ENCODE results near the gene LMBR1L. TPM values are rescaled to one million over a fixed set of nuclear protein-coding genes. Genes with fewer than 3 reads are reported as not detected.
A peak's percentile ranks its signal among the peaks of the same experiment; 100 is the strongest.

Gene LMBR1L
- total and polyA plus RNA-seq, 11 donors: 10.4 to 43.5 (median 26.6) TPM

GRCh38 chr12:49088932-49089330, 21.7 kb downstream of the LMBR1L start:
- peaks cover 10 to 61% (median 45%) of the 10 kb centered on the region in 12 donors for H3K4me1 ChIP-seq
- intact Hi-C loops (cut with DNase I): loop anchor here (1.0 to 5.0 kb wide), 8 partner anchors 31 to 148 kb away; no protein-coding TSS in a partner anchor
- DNase-seq (peak in 1 of 5 donors; percentile 14), ATAC-seq (no peak)
- no peak overlapping the region for H3K27ac ChIP-seq
- TF ChIP-seq, protein P1, sequence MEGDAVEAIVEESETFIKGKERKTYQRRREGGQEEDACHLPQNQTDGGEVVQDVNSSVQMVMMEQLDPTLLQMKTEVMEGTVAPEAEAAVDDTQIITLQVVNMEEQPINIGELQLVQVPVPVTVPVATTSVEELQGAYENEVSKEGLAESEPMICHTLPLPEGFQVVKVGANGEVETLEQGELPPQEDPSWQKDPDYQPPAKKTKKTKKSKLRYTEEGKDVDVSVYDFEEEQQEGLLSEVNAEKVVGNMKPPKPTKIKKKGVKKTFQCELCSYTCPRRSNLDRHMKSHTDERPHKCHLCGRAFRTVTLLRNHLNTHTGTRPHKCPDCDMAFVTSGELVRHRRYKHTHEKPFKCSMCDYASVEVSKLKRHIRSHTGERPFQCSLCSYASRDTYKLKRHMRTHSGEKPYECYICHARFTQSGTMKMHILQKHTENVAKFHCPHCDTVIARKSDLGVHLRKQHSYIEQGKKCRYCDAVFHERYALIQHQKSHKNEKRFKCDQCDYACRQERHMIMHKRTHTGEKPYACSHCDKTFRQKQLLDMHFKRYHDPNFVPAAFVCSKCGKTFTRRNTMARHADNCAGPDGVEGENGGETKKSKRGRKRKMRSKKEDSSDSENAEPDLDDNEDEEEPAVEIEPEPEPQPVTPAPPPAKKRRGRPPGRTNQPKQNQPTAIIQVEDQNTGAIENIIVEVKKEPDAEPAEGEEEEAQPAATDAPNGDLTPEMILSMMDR (IDR thresholded peaks at IDR 0.05): no peak
- no peak for TF ChIP-seq POLR2A (IDR thresholded peaks at IDR 0.05)
- H3K4me3 ChIP-seq: no peak overlapping the region
- no peaks in the 10 kb centered on the region for H3K36me3 ChIP-seq
- 45 to 69% (median 63%) methylated on average over 3 to 6 of the region's 6 CpGs for WGBS, 4 donors
- peaks cover 0 to 55% (median 31%) of the 10 kb centered on the region in 9 donors for H3K27me3 ChIP-seq
- no peaks in the 10 kb centered on the region for H3K9me3 ChIP-seq

GRCh38 chr12:49088150-49088931, 22.3 kb downstream of the LMBR1L start:
- no peak overlapping the region for H3K27ac ChIP-seq
- H3K4me3 ChIP-seq: peak overlapping the region in 6 of 12 donors; percentile 6 to 38 (median 20)
- ATAC-seq: peak; percentile 82 to 93 (median 92)
- DNase-seq: peak; percentile 73 to 83 (median 81)
- peaks cover 0 to 49% (median 29%) of the 10 kb centered on the region in 9 donors for H3K27me3 ChIP-seq
- no peaks in the 10 kb centered on the region for H3K9me3 ChIP-seq
- 0 to 4% (median 2%) methylated on average over 13 to 18 of the region's 18 CpGs for WGBS, 4 donors
- no peaks in the 10 kb centered on the region for H3K36me3 ChIP-seq
- intact Hi-C loops (cut with DNase I): loop anchor here (1.0 to 5.0 kb wide), 8 partner anchors 32 to 149 kb away; no protein-coding TSS in a partner anchor
- H3K4me1 ChIP-seq: peaks cover 10 to 55% (median 41%) of the 10 kb centered on the region in 12 donors
- TF ChIP-seq POLR2A (IDR thresholded peaks at IDR 0.05): no peak
- TF ChIP-seq, protein P1 (IDR thresholded peaks at IDR 0.05): peak; percentile 84 to 94 (median 90)

DNA sequence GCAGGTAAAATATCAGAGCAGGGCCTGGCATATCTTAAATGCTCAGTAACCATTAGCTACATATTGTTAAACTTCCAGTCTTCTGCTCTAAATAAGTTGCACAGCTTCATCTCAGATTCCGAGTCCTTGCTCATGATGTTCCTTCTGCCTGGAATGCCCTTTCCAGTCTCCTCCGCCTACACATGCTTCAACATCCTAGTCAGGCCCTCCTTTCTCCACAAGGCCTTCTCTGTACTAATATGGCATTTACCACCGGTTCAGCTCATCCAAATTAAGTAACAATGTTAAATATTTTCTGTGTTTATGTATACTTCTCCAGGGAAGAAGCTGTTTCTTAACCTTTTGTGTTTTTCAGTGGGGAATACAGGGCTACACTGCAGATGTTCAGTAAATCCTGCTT, 24.5 kb downstream of the LMBR1L start:
- Histone ChIP-seq H3K27ac (no peak overlapping the region), H3K4me3 (no peak overlapping the region), H3K4me1 (peaks cover 4 to 33% (median 25%) of the 10 kb centered on the region in 12 donors), H3K27me3 (peaks cover 0 to 28% (median 17%) of the 10 kb centered on the region in 9 donors), H3K36me3 (no peaks in the 10 kb centered on the region), H3K9me3 (no peaks in the 10 kb centered on the region)
- 78 to 82% (median 80%) methylated on average over 3 of the region's 3 CpGs for WGBS, 4 donors
- DNase-seq (no peak), ATAC-seq (no peak)
- TF ChIP-seq POLR2A (IDR thresholded peaks at IDR 0.05): no peak
- TF ChIP-seq, protein P1 (IDR thresholded peaks at IDR 0.05): no peak
- intact Hi-C loops (cut with DNase I): loop anchor here in 4 of 10 donors (2.0 to 5.0 kb wide), 3 partner anchors 35 to 151 kb away; no protein-coding TSS in a partner anchor

DNA sequence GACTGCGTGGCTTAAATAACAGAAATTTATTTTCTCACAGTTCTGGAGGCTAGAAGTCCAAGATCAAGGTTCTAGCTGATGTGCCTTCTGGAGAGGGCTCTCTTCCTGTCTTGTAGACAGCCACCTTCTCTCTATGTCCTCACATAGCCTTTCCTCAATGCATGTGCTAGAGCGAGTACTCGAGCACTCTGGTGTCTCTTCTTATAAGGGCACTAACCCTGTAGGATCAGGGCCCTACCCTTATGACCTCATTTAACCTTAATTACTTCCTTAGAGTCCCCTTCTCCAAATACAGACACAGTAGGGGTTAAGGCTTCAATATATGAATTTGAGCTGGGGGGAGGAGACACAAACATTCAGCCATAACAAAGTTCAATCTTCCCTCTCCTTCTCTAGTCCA, 26.2 kb downstream of the LMBR1L start:
- Histone ChIP-seq H3K4me3 (no peak overlapping the region), H3K4me1 (peaks cover 0 to 16% (median 10%) of the 10 kb centered on the region in 12 donors), H3K27me3 (peaks cover 0 to 11% (median 6%) of the 10 kb centered on the region in 9 donors), H3K27ac (no peak overlapping the region), H3K9me3 (no peaks in the 10 kb centered on the region), H3K36me3 (no peaks in the 10 kb centered on the region)
- TF ChIP-seq, protein P1 (IDR thresholded peaks at IDR 0.05): no peak
- TF ChIP-seq POLR2A (IDR thresholded peaks at IDR 0.05): no peak
- no peak for ATAC-seq
- intact Hi-C loops (cut with DNase I): no loop called here
- DNase-seq: no peak
- WGBS, 4 donors: 96 to 99% (median 98%) methylated on average over 3 of the region's 3 CpGs
